ENCODE measurements around the gene KIF26A.

The KIF26A gene

DNA sequence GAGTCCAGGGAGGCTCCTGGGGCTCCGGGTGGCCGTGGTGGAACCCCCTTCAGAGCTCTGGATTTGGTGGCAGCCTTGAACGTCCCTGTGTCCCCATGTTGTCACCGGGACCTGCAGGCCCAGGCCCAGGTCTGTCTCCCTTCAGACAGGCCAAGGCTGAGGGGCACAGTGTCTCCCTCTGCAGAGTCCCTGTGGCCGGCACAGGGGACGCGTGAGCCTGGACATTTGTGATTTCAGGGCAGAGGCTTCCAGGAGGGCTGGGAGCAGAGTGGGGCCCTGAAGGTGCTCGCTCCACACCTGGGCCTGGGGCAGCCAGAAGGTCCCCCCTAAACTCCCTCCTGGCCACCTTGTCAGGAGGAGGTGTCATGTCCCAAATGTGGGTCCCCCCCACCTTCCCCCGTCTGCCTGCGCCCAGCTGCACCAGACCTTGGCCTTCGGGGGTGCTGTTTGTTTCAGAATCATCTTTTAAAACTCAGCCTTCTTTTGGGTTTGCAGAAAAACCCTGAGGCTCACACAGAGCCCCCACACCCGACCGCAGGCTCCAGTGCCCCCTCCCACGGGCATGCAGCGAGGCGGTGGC is 47.6 kb downstream of the KIF26A start:
- H3F3A ChIP-seq (ENCODE audit: insufficient read depth): no peaks in the 10 kb centered on the region
- no peaks in the 10 kb centered on the region for H3K79me2 ChIP-seq (ENCODE audit: insufficient read depth, low read length)
- no peaks in the 10 kb centered on the region for H3K9me3 ChIP-seq (ENCODE audit: insufficient read depth, low read length)
- H3K4me2 ChIP-seq (ENCODE audit: low read depth, low read length, poor library complexity, severe bottlenecking): no peak overlapping the region
- H2AFZ ChIP-seq (ENCODE audit: low read depth, low read length, severe bottlenecking): no peak overlapping the region
- no peaks in the 10 kb centered on the region for H3K9me2 ChIP-seq (replicated peaks; ENCODE audit: insufficient read depth, low read length)
- H3K9ac ChIP-seq (ENCODE audit: low read length): no peak overlapping the region
- no peak overlapping the region for H3K4me3 ChIP-seq (ENCODE audit: insufficient read depth, low read length, poor library complexity, severe bottlenecking)
- no peak for TF ChIP-seq CTCF (IDR thresholded peaks at IDR 0.05; ENCODE audit: insufficient read depth, low read length, poor library complexity, severe bottlenecking)
- no peak for TF ChIP-seq EZH2phosphoT487 (conservative IDR thresholded peaks at IDR 0.05; ENCODE audit: low read length)
- H4K20me1 ChIP-seq (ENCODE audit: low read depth, low read length): no peaks in the 10 kb centered on the region
- no peaks in the 10 kb centered on the region for H3K36me3 ChIP-seq (ENCODE audit: low read length)
- no peak overlapping the region for H3K27ac ChIP-seq (ENCODE audit: low read depth, low read length)
- H3K27me3 ChIP-seq (ENCODE audit: low read length): no peaks in the 10 kb centered on the region

DNA sequence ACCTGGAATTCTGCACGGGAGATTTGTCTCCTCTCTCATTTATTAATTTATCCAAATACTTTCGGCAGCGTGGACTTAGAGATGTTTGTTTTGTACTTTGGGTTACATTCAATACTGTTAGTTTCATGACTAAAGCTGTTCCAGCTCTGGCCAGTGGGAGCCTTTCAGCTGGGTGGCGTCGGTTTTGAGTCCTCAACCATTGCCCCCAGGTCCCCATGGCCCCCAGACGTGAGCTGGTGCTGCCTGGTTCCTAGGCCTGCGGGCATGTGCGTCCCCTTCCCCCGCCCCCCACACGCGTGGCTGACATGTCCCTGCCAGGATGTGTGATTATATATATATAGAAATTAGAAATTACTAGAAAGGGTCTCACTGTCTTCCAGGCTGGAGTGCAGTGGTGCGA is 48.2 kb downstream of the KIF26A start:
- no peaks in the 10 kb centered on the region for H3K36me3 ChIP-seq (ENCODE audit: low read length)
- H3K9ac ChIP-seq (ENCODE audit: low read length): no peak overlapping the region
- no peaks in the 10 kb centered on the region for H4K20me1 ChIP-seq (ENCODE audit: low read depth, low read length)
- no peaks in the 10 kb centered on the region for H3K27me3 ChIP-seq (ENCODE audit: low read length)
- no peak overlapping the region for H3K27ac ChIP-seq (ENCODE audit: low read depth, low read length)
- no peaks in the 10 kb centered on the region for H3K9me3 ChIP-seq (ENCODE audit: insufficient read depth, low read length)
- TF ChIP-seq CTCF (IDR thresholded peaks at IDR 0.05; ENCODE audit: insufficient read depth, low read length, poor library complexity, severe bottlenecking) (no peak), EZH2phosphoT487 (conservative IDR thresholded peaks at IDR 0.05; ENCODE audit: low read length) (no peak)
- no peaks in the 10 kb centered on the region for H3K79me2 ChIP-seq (ENCODE audit: insufficient read depth, low read length)
- no peak overlapping the region for H3K4me3 ChIP-seq (ENCODE audit: insufficient read depth, low read length, poor library complexity, severe bottlenecking)
- H3K9me2 ChIP-seq (replicated peaks; ENCODE audit: insufficient read depth, low read length): no peaks in the 10 kb centered on the region
- no peak overlapping the region for H3K4me2 ChIP-seq (ENCODE audit: low read depth, low read length, poor library complexity, severe bottlenecking)
- no peak overlapping the region for H2AFZ ChIP-seq (ENCODE audit: low read depth, low read length, severe bottlenecking)
- no peaks in the 10 kb centered on the region for H3F3A ChIP-seq (ENCODE audit: insufficient read depth)

GRCh38 chr14:104187121-104187889 is 48.9 kb downstream of the KIF26A start:
- H3K36me3 ChIP-seq (ENCODE audit: low read length): no peaks in the 10 kb centered on the region
- no peaks in the 10 kb centered on the region for H3K27me3 ChIP-seq (ENCODE audit: low read length)
- no peaks in the 10 kb centered on the region for H4K20me1 ChIP-seq (ENCODE audit: low read depth, low read length)
- TF ChIP-seq CTCF (IDR thresholded peaks at IDR 0.05; ENCODE audit: insufficient read depth, low read length, poor library complexity, severe bottlenecking): no peak
- TF ChIP-seq EZH2phosphoT487 (conservative IDR thresholded peaks at IDR 0.05; ENCODE audit: low read length): no peak
- H3K4me3 ChIP-seq (ENCODE audit: insufficient read depth, low read length, poor library complexity, severe bottlenecking): no peak overlapping the region
- no peaks in the 10 kb centered on the region for H3K9me2 ChIP-seq (replicated peaks; ENCODE audit: insufficient read depth, low read length)
- no peak overlapping the region for H3K4me2 ChIP-seq (ENCODE audit: low read depth, low read length, poor library complexity, severe bottlenecking)
- no peak overlapping the region for H3K27ac ChIP-seq (ENCODE audit: low read depth, low read length)
- H3K9ac ChIP-seq (ENCODE audit: low read length): no peak overlapping the region
- H3K9me3 ChIP-seq (ENCODE audit: insufficient read depth, low read length): no peaks in the 10 kb centered on the region
- H3F3A ChIP-seq (ENCODE audit: insufficient read depth): no peaks in the 10 kb centered on the region
- H3K79me2 ChIP-seq (ENCODE audit: insufficient read depth, low read length): no peaks in the 10 kb centered on the region
- no peak overlapping the region for H2AFZ ChIP-seq (ENCODE audit: low read depth, low read length, severe bottlenecking)
